HG03378 (cell line): Measurements from ENCODE around the gene ELP6.
"Not testable (repeated sequence)": the region's sequence is repeated elsewhere in the genome, so short reads cannot be mapped to it uniquely, and the experiment has no call there.

ENCODE experiments used
- ATAC-seq: cut with Tn5 transposase; IDR thresholded peaks from one replicate; pipeline ENCODE4 v1.9.1; 2021; ENCODE audit warnings: mild to moderate bottlenecking, moderate library complexity; ENCODE audit not compliant: unreplicated experiment

ELP6 gene

DNA sequence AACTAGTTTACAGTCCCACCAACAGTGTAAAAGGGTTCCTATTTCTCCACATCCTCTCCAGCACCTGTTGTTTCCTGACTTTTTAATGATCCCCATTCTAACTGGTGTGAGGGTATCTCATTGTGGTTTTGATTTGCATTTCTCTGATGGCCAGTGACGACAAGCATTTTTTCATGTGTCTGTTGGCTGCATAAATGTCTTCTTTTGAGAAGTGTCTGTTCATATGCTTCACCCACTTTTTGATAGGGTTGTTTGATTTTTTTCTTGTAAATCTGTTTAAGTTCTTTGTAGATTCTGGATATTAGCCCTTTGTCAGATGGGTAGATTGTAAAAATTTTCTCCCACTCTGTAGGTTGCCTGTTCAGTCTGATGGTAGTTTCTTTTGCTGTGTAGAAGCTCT, 45.2 kb downstream of the ELP6 start:
- not testable (repeated sequence) for ATAC-seq

GRCh38 chr3:47464588-47464987, 48.9 kb downstream of the ELP6 start:
- no peak for ATAC-seq

DNA sequence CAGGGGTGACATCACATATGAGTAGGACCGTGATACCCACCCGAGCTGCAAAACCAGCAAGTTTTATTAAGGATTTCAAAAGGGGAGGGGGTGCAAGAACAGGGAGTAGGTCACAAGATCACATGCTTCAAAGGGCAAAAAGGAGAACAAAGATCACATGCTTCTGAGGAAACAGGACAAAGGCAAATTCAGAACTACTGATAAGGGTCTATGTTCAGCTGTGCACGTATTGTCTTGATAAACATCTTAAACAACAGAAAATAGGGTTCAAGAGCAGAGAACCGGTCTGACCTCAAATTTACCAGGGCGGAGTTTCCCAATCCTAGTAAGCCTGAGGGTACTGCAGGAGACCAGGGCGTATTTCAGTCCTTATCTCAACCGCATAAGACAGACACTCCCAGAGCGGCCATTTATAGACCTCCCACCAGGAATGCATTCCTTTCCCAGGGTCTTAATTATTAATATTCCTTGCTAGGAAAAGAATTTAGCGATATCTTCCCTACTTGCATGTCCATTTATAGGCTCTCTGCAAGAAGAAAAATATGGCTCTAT, 53.9 kb downstream of the ELP6 start:
- not testable (repeated sequence) for ATAC-seq

- ATAC-seq: no peak
Measured at GRCh38 chr3:47456984-47457383, 56.5 kb downstream of the ELP6 start.

GRCh38 chr3:47455806-47456452, 57.6 kb downstream of the ELP6 start:
- no peak for ATAC-seq

- ATAC-seq: no peak
Measured at GRCh38 chr3:47452453-47453215, 60.9 kb downstream of the ELP6 start.
